ENCODE data around the gene TPTE2. TPM values are rescaled to one million over a fixed set of nuclear protein-coding genes. Genes with fewer than 3 reads are reported as not detected.
"Not testable (repeated sequence)": the region's sequence is repeated elsewhere in the genome, so short reads cannot be mapped to it uniquely, and the experiment has no call there.

Gene TPTE2
- polyA plus RNA-seq, 1 donor (not counting 4 experiments of a cell fraction or from before 2014, with no cell fraction given), result not detected

DNA sequence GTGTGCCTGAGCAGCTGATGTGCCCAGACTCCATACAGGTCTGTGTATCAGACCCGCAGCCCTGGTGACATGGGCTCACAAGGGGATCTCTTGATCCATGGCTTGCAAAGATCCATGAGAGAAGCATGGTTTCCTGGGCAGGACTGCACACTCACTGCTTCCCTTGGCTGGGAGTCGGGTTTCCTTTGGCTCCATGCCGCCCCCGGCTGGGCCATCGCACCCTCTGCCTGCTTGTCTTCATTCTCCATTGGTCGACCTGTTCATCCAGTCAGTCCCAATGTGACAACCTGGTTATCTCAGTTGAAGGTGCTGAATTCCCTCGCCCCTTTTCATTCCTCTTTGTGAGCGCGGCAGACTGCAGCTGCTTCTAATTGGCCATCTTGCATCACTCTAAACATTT lies 101.2 kb downstream of the TPTE2 start:
- H3K36me3 ChIP-seq (ENCODE audit: control insufficient read depth in 2 of 2, extremely low read depth in 1 of 2, insufficient read depth in 2 of 2, low read length in 2 of 2); H3K9me3 ChIP-seq (ENCODE audit: control insufficient read depth, low read depth, low read length); H4K20me1 ChIP-seq (ENCODE audit: control insufficient read depth, extremely low read depth, insufficient read depth, low read length); H3K9ac ChIP-seq (ENCODE audit: control insufficient read depth, extremely low read depth, insufficient read depth, low read length); H3K4me2 ChIP-seq (ENCODE audit: control insufficient read depth, extremely low read depth, insufficient read depth, low read depth, low read length); H3K27ac ChIP-seq (ENCODE audit: control insufficient read depth, insufficient read depth, low read length); H2AFZ ChIP-seq (ENCODE audit: control insufficient read depth, low read length); H3K79me2 ChIP-seq (ENCODE audit: control insufficient read depth, insufficient read depth, low read length); dilution Hi-C loops (cut with MboI; ENCODE audit: extremely low pct_ligation_motif_present, low sequenced_read_pairs); H3K27me3 ChIP-seq (ENCODE audit: control insufficient read depth, extremely low read depth, insufficient read depth, low read length); FAIRE-seq; H3K9me1 ChIP-seq (ENCODE audit: control insufficient read depth, extremely low read depth, insufficient read depth, low read length); H3K4me1 ChIP-seq (ENCODE audit: control insufficient read depth, extremely low read depth, insufficient read depth, low read length); DNase-seq (ENCODE audit: low read depth, low spot score); H3K4me3 ChIP-seq (ENCODE audit: control insufficient read depth in 2 of 3, extremely low read depth in 1 of 3, insufficient read depth in 2 of 3, low read depth in 1 of 3, low read length in 3 of 3): not testable (repeated sequence)

DNA sequence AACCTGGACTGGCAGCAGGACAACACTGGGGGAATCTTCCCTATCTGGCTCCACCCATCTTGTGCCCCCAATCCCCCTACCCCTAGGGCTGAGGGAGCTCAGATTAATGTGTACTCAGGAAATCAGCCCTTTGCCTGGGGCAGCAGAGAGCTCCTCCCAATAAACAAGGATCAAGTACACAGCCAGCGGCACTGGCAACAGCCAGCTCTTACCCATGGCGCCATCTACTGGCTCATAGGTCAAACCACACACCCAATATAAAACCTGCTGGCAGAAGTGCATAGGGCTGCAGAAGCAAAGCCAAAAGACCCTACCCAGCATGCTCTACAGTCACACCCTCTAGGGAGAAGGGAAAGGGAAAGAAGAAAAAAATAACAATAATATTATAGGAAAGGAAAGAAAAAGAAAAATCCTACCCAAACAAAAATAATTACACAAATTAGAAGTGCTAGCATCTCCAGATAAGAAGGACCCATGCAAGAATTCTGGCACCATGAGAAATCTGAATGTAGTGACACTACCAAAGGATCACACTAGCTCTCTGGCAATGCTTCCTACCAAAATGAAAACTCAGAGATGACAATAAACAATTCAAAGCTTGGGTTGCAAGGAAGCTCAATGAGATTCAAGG lies 122.2 kb downstream of the TPTE2 start:
- H3K9me1 ChIP-seq (ENCODE audit: control insufficient read depth, extremely low read depth, insufficient read depth, low read length); dilution Hi-C loops (cut with MboI; ENCODE audit: extremely low pct_ligation_motif_present, low sequenced_read_pairs); H3K27ac ChIP-seq (ENCODE audit: control insufficient read depth, insufficient read depth, low read length); H3K36me3 ChIP-seq (ENCODE audit: control insufficient read depth in 2 of 2, extremely low read depth in 1 of 2, insufficient read depth in 2 of 2, low read length in 2 of 2); DNase-seq (ENCODE audit: low read depth, low spot score); H4K20me1 ChIP-seq (ENCODE audit: control insufficient read depth, extremely low read depth, insufficient read depth, low read length); FAIRE-seq; H3K79me2 ChIP-seq (ENCODE audit: control insufficient read depth, insufficient read depth, low read length); H3K9ac ChIP-seq (ENCODE audit: control insufficient read depth, extremely low read depth, insufficient read depth, low read length); H3K4me2 ChIP-seq (ENCODE audit: control insufficient read depth, extremely low read depth, insufficient read depth, low read depth, low read length); H3K4me1 ChIP-seq (ENCODE audit: control insufficient read depth, extremely low read depth, insufficient read depth, low read length); H2AFZ ChIP-seq (ENCODE audit: control insufficient read depth, low read length); H3K27me3 ChIP-seq (ENCODE audit: control insufficient read depth, extremely low read depth, insufficient read depth, low read length); H3K4me3 ChIP-seq (ENCODE audit: control insufficient read depth in 2 of 3, extremely low read depth in 1 of 3, insufficient read depth in 2 of 3, low read depth in 1 of 3, low read length in 3 of 3); H3K9me3 ChIP-seq (ENCODE audit: control insufficient read depth, low read depth, low read length): not testable (repeated sequence)
- TF ChIP-seq, protein P1, sequence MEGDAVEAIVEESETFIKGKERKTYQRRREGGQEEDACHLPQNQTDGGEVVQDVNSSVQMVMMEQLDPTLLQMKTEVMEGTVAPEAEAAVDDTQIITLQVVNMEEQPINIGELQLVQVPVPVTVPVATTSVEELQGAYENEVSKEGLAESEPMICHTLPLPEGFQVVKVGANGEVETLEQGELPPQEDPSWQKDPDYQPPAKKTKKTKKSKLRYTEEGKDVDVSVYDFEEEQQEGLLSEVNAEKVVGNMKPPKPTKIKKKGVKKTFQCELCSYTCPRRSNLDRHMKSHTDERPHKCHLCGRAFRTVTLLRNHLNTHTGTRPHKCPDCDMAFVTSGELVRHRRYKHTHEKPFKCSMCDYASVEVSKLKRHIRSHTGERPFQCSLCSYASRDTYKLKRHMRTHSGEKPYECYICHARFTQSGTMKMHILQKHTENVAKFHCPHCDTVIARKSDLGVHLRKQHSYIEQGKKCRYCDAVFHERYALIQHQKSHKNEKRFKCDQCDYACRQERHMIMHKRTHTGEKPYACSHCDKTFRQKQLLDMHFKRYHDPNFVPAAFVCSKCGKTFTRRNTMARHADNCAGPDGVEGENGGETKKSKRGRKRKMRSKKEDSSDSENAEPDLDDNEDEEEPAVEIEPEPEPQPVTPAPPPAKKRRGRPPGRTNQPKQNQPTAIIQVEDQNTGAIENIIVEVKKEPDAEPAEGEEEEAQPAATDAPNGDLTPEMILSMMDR (optimal IDR thresholded peaks at IDR 0.05 in 1 of 3, IDR thresholded peaks at IDR 0.05 in 1 of 3, conservative IDR thresholded peaks at IDR 0.05 in 1 of 3; ENCODE audit: extremely low read depth in 1 of 3, insufficient read depth in 2 of 3, low read length in 3 of 3), result peak in 1 of 3 experiments; percentile 2

DNA sequence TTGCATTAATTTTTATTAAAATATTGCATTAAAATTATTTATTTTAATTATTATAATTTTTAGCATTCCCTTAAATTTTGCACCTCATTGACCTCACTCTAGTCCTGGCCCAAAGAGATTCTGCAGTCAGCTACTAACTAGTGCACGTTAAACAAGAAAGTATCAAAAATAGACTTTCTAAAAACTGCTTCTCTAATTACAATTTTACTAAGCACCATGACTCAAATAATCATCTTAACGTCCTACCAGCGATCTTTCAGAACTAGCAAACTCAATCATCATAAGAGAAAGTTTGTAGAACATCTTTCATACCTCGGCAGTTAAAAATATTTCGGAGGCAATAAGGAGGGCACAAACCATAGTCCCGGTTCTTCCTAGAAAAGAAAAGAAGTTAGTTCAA lies 123.6 kb downstream of the TPTE2 start:
- H3K9me3 ChIP-seq (ENCODE audit: control insufficient read depth, low read depth, low read length); H3K36me3 ChIP-seq (ENCODE audit: control insufficient read depth in 2 of 2, extremely low read depth in 1 of 2, insufficient read depth in 2 of 2, low read length in 2 of 2); H3K9me1 ChIP-seq (ENCODE audit: control insufficient read depth, extremely low read depth, insufficient read depth, low read length); H3K27ac ChIP-seq (ENCODE audit: control insufficient read depth, insufficient read depth, low read length); FAIRE-seq; H3K4me1 ChIP-seq (ENCODE audit: control insufficient read depth, extremely low read depth, insufficient read depth, low read length); DNase-seq (ENCODE audit: low read depth, low spot score); H3K9ac ChIP-seq (ENCODE audit: control insufficient read depth, extremely low read depth, insufficient read depth, low read length); H3K79me2 ChIP-seq (ENCODE audit: control insufficient read depth, insufficient read depth, low read length); H3K4me3 ChIP-seq (ENCODE audit: control insufficient read depth in 2 of 3, extremely low read depth in 1 of 3, insufficient read depth in 2 of 3, low read depth in 1 of 3, low read length in 3 of 3); H2AFZ ChIP-seq (ENCODE audit: control insufficient read depth, low read length); H3K27me3 ChIP-seq (ENCODE audit: control insufficient read depth, extremely low read depth, insufficient read depth, low read length); H4K20me1 ChIP-seq (ENCODE audit: control insufficient read depth, extremely low read depth, insufficient read depth, low read length); H3K4me2 ChIP-seq (ENCODE audit: control insufficient read depth, extremely low read depth, insufficient read depth, low read depth, low read length); dilution Hi-C loops (cut with MboI; ENCODE audit: extremely low pct_ligation_motif_present, low sequenced_read_pairs): not testable (repeated sequence)

DNA sequence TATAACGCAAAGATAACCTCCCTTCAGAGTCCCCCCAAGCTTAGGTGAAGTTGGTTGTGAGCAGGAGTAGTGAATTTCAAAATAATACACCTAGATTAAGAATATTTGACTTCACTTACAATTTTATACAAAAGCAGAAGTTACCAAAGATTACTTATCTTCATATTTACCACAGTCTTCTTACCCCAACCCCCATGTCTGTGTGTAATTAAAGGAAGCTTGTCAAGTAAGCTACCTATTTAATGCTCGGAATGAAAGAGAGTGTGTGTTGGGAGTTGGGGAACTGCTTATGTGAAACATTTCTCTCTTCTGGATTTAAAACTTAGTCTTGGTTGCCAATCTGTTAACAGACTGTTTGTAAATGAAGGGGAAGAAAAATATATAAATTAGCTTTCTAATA lies 139.1 kb downstream of the TPTE2 start:
- H3K36me3 ChIP-seq (ENCODE audit: control insufficient read depth in 2 of 2, extremely low read depth in 1 of 2, insufficient read depth in 2 of 2, low read length in 2 of 2); H3K4me2 ChIP-seq (ENCODE audit: control insufficient read depth, extremely low read depth, insufficient read depth, low read depth, low read length); H2AFZ ChIP-seq (ENCODE audit: control insufficient read depth, low read length); H3K4me3 ChIP-seq (ENCODE audit: control insufficient read depth in 2 of 3, extremely low read depth in 1 of 3, insufficient read depth in 2 of 3, low read depth in 1 of 3, low read length in 3 of 3); H3K4me1 ChIP-seq (ENCODE audit: control insufficient read depth, extremely low read depth, insufficient read depth, low read length); H3K9me1 ChIP-seq (ENCODE audit: control insufficient read depth, extremely low read depth, insufficient read depth, low read length); H3K9ac ChIP-seq (ENCODE audit: control insufficient read depth, extremely low read depth, insufficient read depth, low read length); H4K20me1 ChIP-seq (ENCODE audit: control insufficient read depth, extremely low read depth, insufficient read depth, low read length); H3K79me2 ChIP-seq (ENCODE audit: control insufficient read depth, insufficient read depth, low read length); FAIRE-seq; dilution Hi-C loops (cut with MboI; ENCODE audit: extremely low pct_ligation_motif_present, low sequenced_read_pairs); DNase-seq (ENCODE audit: low read depth, low spot score); H3K9me3 ChIP-seq (ENCODE audit: control insufficient read depth, low read depth, low read length); H3K27me3 ChIP-seq (ENCODE audit: control insufficient read depth, extremely low read depth, insufficient read depth, low read length); H3K27ac ChIP-seq (ENCODE audit: control insufficient read depth, insufficient read depth, low read length): not testable (repeated sequence)

Data from keratinocyte (primary cell).